ENCODE measurements around the gene PNMA1.

The PNMA1 gene

DNA sequence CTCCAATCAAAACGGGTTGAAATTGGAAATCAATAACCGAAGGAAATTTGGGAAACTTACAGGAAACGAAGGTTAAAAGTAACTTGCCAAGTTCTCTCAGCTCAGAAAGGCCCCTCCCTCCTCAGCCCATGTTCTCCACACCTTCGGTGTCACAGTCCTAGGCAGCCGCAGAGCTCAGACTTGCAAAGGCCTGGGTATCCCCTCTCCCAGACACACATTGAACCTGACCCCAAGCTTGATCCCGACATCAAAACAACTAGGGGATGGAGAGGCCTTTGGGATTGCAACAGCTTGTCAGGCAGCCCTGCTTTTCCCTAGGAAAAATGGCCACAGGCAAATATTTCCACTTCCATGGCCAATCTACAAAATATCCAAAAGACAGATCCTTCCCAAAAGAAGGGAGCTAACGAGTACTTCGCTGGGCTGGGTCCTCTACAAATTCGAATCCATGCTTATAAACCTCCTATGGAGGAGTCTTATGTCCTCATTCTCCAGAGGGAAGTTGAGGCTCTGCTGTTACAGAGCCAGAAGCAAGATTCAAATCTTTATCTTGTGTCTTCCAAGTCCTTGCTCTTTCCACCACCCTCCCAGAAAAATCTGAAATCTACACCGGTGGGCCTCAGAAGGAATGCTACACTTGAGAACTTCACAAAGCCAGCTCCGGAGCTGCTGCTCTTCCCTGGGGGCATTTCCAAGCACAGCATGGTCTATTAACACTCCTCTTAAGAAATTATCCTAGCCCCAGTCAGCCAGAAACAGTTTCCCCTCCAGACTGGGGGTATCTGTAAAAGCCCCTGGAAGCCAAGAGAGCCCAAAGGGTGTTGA is 35.7 kb upstream of the PNMA1 start:
- Histone ChIP-seq H3K36me3 (ENCODE audit: control insufficient read depth, insufficient read depth, low read length) (no peaks in the 10 kb centered on the region), H3K27ac (ENCODE audit: low read depth, low read length) (no peak overlapping the region), H3K4me1 (ENCODE audit: control insufficient read depth, insufficient read depth, low read length) (peaks cover 29% of the 10 kb centered on the region), H3K9me3 (ENCODE audit: control insufficient read depth, insufficient read depth, low read length) (no peaks in the 10 kb centered on the region), H3K4me3 (ENCODE audit: low read depth, low read length) (no peak overlapping the region), H3K27me3 (ENCODE audit: control insufficient read depth, insufficient read depth, low read length) (no peaks in the 10 kb centered on the region), H3K9ac (ENCODE audit: low read depth, low read length) (no peak overlapping the region)

GRCh38 chr14:73748858-73749357 is 34.7 kb upstream of the PNMA1 start:
- no peak overlapping the region for H3K27ac ChIP-seq (ENCODE audit: low read depth, low read length)
- H3K9ac ChIP-seq (ENCODE audit: low read depth, low read length) = no peak overlapping the region
- peaks cover 29% of the 10 kb centered on the region for H3K4me1 ChIP-seq (ENCODE audit: control insufficient read depth, insufficient read depth, low read length)
- no peaks in the 10 kb centered on the region for H3K27me3 ChIP-seq (ENCODE audit: control insufficient read depth, insufficient read depth, low read length)
- H3K9me3 ChIP-seq (ENCODE audit: control insufficient read depth, insufficient read depth, low read length) = no peaks in the 10 kb centered on the region
- H3K36me3 ChIP-seq (ENCODE audit: control insufficient read depth, insufficient read depth, low read length) = no peaks in the 10 kb centered on the region
- no peak overlapping the region for H3K4me3 ChIP-seq (ENCODE audit: low read depth, low read length)

DNA sequence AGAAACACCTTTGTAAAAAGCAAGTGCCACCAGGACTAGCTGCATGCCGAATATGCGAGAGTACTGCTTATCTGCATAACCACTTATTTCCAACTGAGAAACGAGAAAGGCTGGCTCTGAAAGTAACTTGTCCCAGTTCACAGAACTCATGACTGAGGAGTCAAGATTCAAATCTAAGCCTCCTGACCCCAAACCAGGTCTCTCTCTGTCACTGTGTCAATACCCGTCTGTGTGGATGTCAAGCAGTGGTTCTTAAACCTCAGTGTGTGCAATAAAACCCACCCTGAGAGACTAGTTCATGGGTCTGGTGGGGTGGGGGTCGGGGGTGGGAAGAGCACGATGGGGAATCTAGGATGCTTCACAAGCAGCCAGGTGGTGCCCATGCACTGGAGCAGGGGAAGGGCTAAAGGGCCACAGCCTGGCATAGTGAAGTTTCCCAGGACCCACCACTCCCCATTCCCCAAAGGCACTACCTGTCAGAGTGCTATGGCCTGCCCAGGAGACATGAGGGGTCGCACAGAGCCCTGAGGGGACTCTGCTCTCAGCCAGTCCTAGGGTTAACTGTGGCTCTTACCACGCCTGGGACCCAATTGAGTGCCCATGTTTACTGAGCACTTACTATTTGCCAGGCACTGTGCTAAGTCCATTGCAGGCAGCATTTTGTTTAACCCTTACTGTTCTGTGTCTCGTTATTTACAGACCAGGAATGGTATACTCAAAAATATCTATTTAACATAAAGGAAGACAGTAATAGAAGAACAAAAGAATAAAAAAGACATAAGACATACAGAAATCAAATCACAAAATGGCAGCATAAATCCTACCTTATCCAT is 33.4 kb upstream of the PNMA1 start:
- Histone ChIP-seq H3K9me3 (ENCODE audit: control insufficient read depth, insufficient read depth, low read length) (no peaks in the 10 kb centered on the region), H3K4me1 (ENCODE audit: control insufficient read depth, insufficient read depth, low read length) (peaks cover 26% of the 10 kb centered on the region), H3K27me3 (ENCODE audit: control insufficient read depth, insufficient read depth, low read length) (no peaks in the 10 kb centered on the region), H3K27ac (ENCODE audit: low read depth, low read length) (peak overlapping the region; percentile 34), H3K36me3 (ENCODE audit: control insufficient read depth, insufficient read depth, low read length) (no peaks in the 10 kb centered on the region), H3K4me3 (ENCODE audit: low read depth, low read length) (no peak overlapping the region), H3K9ac (ENCODE audit: low read depth, low read length) (no peak overlapping the region)

DNA sequence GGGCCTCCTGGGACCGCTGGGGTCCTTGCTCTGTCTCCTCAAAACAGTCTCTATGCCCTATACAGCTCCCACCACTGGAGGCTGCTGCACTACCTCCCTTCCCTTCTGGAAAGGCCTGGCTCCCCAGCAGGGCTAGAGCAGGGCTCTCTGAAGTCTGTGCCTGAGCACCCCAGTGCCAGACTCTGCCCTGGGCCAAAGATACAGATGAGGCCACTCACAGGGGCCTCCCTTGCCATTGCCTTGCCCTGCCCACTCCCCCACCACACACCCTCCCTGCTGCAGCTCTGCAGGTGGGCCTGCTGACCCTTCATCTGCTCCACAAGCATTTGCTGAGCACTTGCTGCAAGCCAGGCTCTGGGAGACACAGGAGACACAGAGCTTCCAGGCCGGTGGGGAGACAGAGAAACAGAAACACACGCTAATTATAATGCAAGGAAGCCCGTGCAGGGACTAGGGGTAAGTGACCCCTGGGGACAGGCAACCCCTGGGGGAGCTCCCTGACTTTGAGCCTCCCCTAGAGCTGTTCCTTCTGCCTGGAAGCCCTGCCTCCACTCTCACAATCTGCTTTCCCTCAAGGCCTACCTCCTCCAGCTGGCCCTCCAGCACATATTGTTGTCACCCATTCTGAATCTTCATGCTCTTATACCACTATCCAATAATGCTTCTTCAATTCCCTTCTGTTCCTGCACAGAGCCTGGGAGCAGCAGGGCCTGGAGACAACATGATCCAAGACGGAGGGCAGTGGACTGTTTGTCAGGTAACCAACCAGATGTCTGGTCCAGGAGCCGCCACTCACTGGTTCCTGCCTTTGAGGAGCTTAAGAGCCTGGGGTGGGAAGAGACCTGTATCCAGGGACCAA is 32.6 kb upstream of the PNMA1 start:
- H3K9me3 ChIP-seq (ENCODE audit: control insufficient read depth, insufficient read depth, low read length) = no peaks in the 10 kb centered on the region
- H3K36me3 ChIP-seq (ENCODE audit: control insufficient read depth, insufficient read depth, low read length) = no peaks in the 10 kb centered on the region
- H3K27ac ChIP-seq (ENCODE audit: low read depth, low read length) = peak overlapping the region; percentile 34
- no peak overlapping the region for H3K9ac ChIP-seq (ENCODE audit: low read depth, low read length)
- peaks cover 35% of the 10 kb centered on the region for H3K4me1 ChIP-seq (ENCODE audit: control insufficient read depth, insufficient read depth, low read length)
- no peak overlapping the region for H3K4me3 ChIP-seq (ENCODE audit: low read depth, low read length)
- H3K27me3 ChIP-seq (ENCODE audit: control insufficient read depth, insufficient read depth, low read length) = no peaks in the 10 kb centered on the region

DNA sequence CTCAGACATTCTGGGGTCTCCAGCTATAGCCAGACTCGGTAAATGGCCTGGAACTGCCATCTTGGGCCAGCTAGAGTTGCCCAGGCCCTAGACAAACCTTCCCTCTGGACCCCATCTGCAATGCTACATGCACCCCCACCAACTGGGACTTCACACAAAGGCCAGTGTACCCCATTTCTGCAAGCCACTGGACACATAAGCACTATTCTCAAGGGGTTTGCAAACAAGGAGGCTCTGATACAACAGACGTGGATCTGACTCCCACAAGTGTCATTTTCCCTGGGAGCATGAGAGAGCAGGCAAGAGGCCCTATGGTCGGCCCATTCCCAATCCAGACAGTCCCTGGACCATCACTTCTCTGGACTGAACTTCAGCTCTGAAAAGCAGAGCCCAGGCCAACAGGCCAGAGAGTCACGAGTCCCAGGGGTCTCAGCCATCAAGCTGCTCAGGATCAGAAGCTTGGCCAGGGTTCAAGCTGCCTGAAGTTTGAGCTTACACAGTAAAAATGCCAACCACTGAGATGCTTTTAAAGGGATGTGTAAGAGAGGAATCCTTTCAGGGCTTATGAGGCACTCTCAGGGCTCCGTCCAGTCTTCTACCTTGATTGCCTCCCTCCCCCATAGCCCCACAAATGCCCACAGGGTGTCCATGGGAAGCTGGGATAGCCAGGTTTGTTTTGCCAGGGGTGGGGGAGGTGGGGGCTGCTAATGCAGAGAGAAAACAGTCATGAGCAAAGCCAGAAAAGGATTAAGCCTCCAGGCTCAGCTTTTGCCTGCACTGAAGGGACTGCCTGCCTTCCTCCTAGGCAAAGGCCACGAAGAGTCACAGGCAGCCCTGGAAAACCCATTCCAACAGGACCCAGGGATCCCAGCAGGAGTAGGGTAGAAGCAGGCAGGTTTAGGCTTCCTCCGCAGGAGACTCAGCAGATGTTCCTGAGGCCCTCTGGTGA is 31.7 kb upstream of the PNMA1 start:
- peak overlapping the region; percentile 34 for H3K27ac ChIP-seq (ENCODE audit: low read depth, low read length)
- no peak overlapping the region for H3K9ac ChIP-seq (ENCODE audit: low read depth, low read length)
- no peaks in the 10 kb centered on the region for H3K36me3 ChIP-seq (ENCODE audit: control insufficient read depth, insufficient read depth, low read length)
- H3K9me3 ChIP-seq (ENCODE audit: control insufficient read depth, insufficient read depth, low read length) = no peaks in the 10 kb centered on the region
- H3K4me3 ChIP-seq (ENCODE audit: low read depth, low read length) = no peak overlapping the region
- H3K4me1 ChIP-seq (ENCODE audit: control insufficient read depth, insufficient read depth, low read length) = peaks cover 43% of the 10 kb centered on the region
- H3K27me3 ChIP-seq (ENCODE audit: control insufficient read depth, insufficient read depth, low read length) = no peaks in the 10 kb centered on the region

DNA sequence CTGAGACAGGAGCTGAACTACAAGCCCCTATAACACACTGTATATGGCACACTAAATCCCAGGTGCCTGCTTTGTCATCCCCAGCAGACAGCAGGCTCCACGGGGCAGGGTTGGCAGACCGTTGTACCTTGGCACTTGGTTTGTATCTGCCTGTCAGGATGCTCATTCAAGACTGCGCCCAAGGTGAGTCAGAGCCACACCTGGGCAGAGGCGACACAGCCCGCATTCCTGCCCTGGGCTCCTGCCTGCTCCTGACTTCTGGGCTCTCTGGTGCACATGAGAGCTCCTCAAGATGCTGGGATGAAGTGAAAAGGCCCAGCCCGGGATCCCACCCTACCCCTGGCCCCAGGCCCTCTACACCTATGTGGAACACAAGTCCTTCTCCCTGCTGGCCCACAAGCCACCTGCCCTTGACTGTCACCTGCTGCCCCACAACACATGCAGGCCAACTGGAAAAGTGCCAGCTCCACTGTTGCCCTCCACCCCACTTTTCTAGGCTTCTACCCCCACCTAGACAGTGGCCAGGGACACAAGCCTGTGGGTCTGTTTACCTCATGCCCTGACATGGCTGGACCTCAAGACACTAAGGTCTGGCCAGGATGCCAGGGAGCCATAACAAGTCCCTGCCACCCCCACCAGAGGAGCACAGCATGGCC is 30.8 kb upstream of the PNMA1 start:
- Histone ChIP-seq H3K27me3 (ENCODE audit: control insufficient read depth, insufficient read depth, low read length) (no peaks in the 10 kb centered on the region), H3K36me3 (ENCODE audit: control insufficient read depth, insufficient read depth, low read length) (no peaks in the 10 kb centered on the region), H3K9ac (ENCODE audit: low read depth, low read length) (no peak overlapping the region), H3K4me1 (ENCODE audit: control insufficient read depth, insufficient read depth, low read length) (peaks cover 47% of the 10 kb centered on the region), H3K4me3 (ENCODE audit: low read depth, low read length) (no peak overlapping the region), H3K9me3 (ENCODE audit: control insufficient read depth, insufficient read depth, low read length) (no peaks in the 10 kb centered on the region), H3K27ac (ENCODE audit: low read depth, low read length) (no peak overlapping the region)

DNA sequence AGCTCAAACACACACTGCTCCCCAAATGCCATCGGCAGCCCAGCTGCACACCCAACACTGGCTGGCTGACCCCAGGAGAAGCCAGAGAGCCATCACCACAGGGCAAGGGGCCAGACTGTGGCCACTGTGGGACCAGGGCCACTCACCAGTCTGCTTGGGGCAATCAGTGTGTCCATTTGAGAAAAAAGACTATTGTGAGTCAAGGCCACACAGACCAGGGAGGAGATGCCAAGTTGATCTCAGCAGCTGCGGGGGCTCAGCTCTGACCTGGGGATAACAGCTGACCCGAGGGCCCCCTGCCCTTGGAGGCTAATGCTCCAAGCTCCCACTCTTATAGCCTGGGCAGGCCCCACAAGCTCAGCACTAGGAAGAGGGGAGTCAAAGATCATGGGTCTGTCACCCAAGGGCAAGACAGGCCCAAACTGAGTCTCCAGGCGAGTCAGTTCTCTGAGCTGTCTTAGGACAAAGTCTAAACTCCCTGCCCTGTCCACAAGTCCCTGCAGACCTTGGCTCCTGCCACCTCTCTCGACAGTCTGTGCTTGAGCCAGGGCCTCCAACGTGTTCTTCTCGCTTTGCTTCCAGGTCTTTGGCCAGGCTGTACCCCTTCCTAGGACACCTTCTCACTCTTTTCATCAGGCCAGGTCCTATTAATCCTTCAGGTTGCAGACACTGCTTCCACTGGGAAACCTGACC is 30.1 kb upstream of the PNMA1 start:
- Histone ChIP-seq H3K9ac (ENCODE audit: low read depth, low read length) (no peak overlapping the region), H3K36me3 (ENCODE audit: control insufficient read depth, insufficient read depth, low read length) (no peaks in the 10 kb centered on the region), H3K27me3 (ENCODE audit: control insufficient read depth, insufficient read depth, low read length) (no peaks in the 10 kb centered on the region)

GRCh38 chr14:73743431-73743931 is 29.3 kb upstream of the PNMA1 start:
- no peak overlapping the region for H3K27ac ChIP-seq (ENCODE audit: low read depth, low read length)
- H3K36me3 ChIP-seq (ENCODE audit: control insufficient read depth, insufficient read depth, low read length) = 0 out of 2 replicates have a peak, but pooled peaks cover 2% of the 10 kb centered on the region
- no peak overlapping the region for H3K4me3 ChIP-seq (ENCODE audit: low read depth, low read length)
- no peaks in the 10 kb centered on the region for H3K27me3 ChIP-seq (ENCODE audit: control insufficient read depth, insufficient read depth, low read length)
- H3K4me1 ChIP-seq (ENCODE audit: control insufficient read depth, insufficient read depth, low read length) = peaks cover 42% of the 10 kb centered on the region
- H3K9ac ChIP-seq (ENCODE audit: low read depth, low read length) = no peak overlapping the region
- H3K9me3 ChIP-seq (ENCODE audit: control insufficient read depth, insufficient read depth, low read length) = no peaks in the 10 kb centered on the region

More for the DNA sequence above, 30.1 kb upstream of the PNMA1 start:
- Histone ChIP-seq H3K9me3 (ENCODE audit: control insufficient read depth, insufficient read depth, low read length) (no peaks in the 10 kb centered on the region), H3K27ac (ENCODE audit: low read depth, low read length) (no peak overlapping the region), H3K4me3 (ENCODE audit: low read depth, low read length) (no peak overlapping the region), H3K4me1 (ENCODE audit: control insufficient read depth, insufficient read depth, low read length) (peaks cover 42% of the 10 kb centered on the region)

GRCh38 chr14:73742520-73743238 is 28.5 kb upstream of the PNMA1 start:
- Histone ChIP-seq H3K27ac (ENCODE audit: low read depth, low read length) (no peak overlapping the region), H3K9ac (ENCODE audit: low read depth, low read length) (no peak overlapping the region), H3K4me3 (ENCODE audit: low read depth, low read length) (no peak overlapping the region), H3K9me3 (ENCODE audit: control insufficient read depth, insufficient read depth, low read length) (no peaks in the 10 kb centered on the region), H3K36me3 (ENCODE audit: control insufficient read depth, insufficient read depth, low read length) (0 out of 2 replicates have a peak, but pooled peaks cover 4% of the 10 kb centered on the region), H3K27me3 (ENCODE audit: control insufficient read depth, insufficient read depth, low read length) (no peaks in the 10 kb centered on the region), H3K4me1 (ENCODE audit: control insufficient read depth, insufficient read depth, low read length) (peaks cover 42% of the 10 kb centered on the region)

All from HUES48 (cell line).